C1 segment of cervical spinal cord (tissue), 14 donors: ENCODE measurements around the gene GPSM3.
A peak's percentile ranks its signal among the peaks of the same experiment; 100 is the strongest.
"Not testable (repeated sequence)": the region's sequence is repeated elsewhere in the genome, so short reads cannot be mapped to it uniquely, and the experiment has no call there.

Source experiments
- DNase-seq, 14 donors: peaks; one replicate each; lab custom pipeline; 2025; lab: John Stamatoyannopoulos, UW

The GPSM3 gene

GRCh38 chr6:32188381-32189068 lies 3.9 kb downstream of the GPSM3 start:
- no peak for DNase-seq

- DNase-seq, result not testable (repeated sequence)
These were observed 4.6 kb downstream of the GPSM3 start for GRCh38 chr6:32187725-32188380.

DNA sequence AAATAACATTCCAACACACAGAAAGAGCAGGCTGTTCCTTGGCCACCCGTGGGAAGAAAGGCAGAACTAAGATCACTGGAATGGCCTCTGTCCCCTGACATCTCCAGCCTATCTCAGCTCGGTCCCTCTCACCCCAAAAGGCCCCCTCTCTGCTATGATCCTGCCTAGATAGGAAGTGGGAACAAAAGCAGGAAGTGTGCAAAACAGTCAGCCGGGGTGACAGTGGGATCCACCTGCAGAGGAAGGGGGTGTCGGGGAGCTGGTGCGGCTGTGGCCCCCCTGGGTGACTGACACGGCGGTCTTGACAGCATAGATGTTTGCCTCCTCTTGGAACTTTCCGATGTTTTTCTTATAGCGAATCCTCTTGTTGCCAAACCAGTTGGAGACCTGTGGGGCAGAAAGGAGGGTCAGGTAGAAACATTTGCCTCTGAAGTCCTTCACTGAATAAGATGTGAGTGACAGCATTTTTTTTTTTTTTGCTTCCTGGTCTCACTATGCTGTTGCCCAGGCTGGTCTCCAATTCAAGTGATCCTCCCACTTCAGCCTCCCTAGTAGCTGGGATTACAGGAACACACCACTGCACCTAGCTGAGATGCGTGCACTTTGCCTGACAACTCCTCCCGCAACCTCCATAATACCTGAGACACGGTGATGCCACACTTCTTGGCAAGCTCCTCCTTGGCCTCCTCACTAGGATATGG lies 5.3 kb downstream of the GPSM3 start:
- no peak for DNase-seq

GRCh38 chr6:32186151-32186840 lies 6.1 kb downstream of the GPSM3 start:
- DNase-seq, result not testable (repeated sequence)

DNA sequence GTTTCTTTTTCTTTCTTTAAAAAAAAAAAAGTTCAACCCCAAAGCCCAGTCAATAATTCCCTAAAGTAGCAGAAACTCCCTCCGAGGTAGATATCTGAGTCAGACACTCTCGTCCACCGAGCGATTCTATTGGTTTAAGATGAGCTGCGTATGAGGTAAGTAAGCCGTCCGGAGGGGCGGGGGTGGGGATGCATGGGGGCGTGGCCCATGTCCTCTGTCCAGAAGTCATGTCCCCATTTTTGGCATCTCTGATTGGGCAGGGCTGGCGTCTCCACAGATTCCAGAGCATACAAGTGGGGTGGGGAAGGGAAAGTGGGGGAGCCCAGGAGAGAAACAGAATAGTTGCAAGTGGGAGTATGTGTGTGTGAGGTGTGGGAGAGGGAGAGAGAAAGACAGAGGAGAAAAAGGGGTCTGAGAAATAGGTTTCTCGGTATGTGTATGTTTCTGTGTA lies 6.7 kb downstream of the GPSM3 start:
- DNase-seq, result peak in 2 of 14 donors; percentile 13 to 35

GRCh38 chr6:32184084-32184640 lies 8.3 kb downstream of the GPSM3 start, which contains the start of gene AGER:
Gene AGER, minus strand, starts transcription at chr6:32184253. Its CDS starts 31 bp downstream, at chr6:32184222.
- no peak for DNase-seq

GRCh38 chr6:32183483-32184083 lies 8.9 kb downstream of the GPSM3 start:
- DNase-seq, result no peak

DNA sequence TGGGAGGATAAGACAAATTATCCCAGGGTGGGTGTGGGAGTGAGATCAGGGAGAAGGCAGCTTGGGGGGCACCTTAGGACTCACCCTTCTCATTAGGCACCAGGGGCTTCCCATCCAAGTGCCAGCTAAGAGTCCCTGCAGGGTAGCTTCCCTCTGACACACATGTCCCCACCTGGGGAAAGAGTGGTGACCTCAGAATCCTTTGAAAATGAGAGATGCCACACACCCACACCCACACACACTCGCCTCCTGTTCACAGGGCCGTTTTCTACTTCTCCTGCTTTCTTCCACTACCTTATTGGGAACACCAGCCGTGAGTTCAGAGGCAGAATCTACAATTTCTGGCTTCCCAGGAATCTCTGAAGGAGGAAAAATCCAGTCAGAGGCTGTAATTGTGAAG lies 9.4 kb downstream of the GPSM3 start:
- DNase-seq, result no peak

DNA sequence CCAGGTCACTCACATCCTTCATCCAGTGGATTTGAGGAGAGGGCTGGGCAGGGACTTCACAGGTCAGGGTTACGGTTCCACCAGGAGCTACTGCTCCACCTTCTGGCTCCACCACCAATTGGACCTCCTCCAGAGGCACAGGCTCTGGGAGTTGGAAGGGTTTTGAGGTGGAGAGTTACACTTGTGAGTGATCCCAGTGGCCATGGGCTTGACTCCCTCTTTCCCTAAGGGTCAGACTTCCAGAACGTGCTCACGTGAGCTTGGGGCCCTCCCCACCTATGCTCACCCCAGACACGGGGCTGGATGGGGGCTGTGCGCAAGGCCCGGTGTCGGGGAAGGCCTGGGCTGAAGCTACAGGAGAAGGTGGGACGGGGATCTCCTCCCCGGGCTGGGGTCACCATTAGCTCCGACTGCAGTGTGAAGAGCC lies 9.9 kb downstream of the GPSM3 start:
- DNase-seq, result no peak

DNA sequence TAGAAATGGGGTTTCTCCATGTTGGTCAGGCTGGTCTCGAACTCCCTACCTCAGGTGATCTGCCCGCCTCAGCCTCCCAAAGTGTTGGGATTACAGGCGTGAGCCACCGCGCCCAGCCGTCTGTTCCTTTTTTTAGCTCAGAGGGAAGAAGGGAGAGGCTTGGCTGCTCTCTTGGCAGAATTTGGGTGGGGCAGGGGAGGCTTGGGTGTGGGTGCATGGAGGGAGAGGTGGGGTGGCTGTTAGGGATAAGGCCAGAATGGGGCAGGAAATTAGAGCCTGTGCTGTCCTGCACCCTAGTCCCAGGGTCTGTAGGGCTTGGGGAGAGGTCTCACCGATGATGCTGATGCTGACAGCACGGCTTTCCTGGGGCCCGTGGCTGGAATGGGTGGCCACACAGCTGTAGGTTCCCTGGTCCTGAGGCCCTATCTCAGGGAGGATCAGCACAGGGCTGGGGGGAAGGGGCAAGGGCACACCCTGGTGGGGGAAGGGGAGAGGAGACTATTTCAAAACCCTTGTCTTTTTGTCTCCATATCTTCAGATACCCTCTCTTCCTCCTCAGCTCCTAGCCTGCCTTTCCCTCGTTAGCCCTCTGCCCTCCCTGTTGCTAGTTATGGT lies 10.4 kb downstream of the GPSM3 start:
- DNase-seq, result no peak

- DNase-seq, result no peak
These were observed 11.2 kb downstream of the GPSM3 start for GRCh38 chr6:32181148-32181702.

- DNase-seq, result no peak
These were observed 12.6 kb downstream of the GPSM3 start for GRCh38 chr6:32179766-32180405.

- no peak for DNase-seq
These were observed 13.6 kb downstream of the GPSM3 start for GRCh38 chr6:32178547-32179440.

DNA sequence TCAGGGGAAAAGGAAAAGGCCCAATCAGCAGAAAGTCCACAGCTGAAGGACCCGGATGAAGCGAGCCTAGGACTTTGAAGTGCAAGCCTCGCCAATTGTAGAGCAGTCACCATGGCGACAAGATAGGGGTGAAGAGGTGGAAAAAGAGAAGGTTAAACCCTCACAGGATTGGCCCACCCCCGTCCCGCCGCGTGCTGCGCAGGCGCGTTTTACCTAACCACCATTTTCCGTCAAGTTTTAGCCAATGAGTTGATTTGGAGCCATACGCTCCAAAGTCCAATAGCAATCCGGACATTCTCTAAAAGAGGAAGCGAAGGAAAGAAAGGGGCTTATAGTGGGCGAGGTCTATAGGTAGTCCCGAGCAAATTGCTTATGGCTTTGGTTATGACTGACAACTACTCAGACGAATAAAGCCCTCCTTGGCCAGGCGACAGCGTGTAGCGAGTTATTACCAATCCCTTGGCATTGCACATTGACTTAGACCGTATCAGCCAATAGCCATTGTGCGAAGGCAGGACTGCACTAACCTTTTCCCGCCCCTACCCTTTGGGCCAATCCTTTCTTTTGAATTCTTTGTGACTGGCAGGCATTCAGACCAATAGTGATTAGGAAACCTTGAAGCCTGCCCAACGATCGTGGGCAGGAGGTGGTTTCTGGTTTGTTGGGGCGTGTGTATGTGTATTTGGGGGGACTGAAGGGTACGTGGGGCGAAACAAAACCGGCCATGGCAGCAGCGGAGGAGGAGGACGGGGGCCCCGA lies 14.5 kb downstream of the GPSM3 start, which contains the start of gene RNF5:
RNF5 (plus strand) TSS at position 618 of the 759 bp plus-strand sequence; CDS start at position 725, 107 bp downstream.
- DNase-seq, result peak; percentile 70 to 100 (median 98)

DNA sequence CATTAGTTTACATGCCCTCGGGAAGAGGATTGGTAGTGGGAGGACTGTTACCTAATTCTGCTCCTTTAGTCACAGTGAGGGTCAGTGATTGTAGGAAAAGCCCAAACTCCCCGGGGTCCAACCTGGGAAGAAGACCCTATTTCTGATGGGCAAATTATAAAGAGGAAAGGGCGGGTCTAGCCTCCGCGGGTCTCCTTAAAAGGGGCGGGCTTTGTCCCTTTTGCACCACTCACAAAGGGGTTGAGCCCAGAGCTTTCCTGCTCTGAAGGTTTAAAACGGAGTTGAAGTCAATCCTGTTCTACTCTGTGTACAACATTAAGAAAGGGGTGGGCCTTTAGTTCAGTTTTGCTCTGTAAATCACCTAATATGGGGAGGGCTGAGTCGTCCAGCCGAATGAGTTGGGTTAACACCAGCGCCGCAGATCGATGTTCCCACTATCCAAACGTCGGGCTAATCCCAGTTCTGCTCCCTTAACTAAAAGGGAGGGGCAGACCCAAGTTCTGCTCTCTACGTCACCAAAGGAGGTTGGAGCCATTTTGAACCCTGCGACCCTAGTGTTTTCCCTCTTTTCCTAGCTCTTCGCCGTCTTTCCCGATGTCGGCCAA lies 15.2 kb downstream of the GPSM3 start:
- peak in 3 of 14 donors; percentile 54 to 75 (median 65) for DNase-seq

DNA sequence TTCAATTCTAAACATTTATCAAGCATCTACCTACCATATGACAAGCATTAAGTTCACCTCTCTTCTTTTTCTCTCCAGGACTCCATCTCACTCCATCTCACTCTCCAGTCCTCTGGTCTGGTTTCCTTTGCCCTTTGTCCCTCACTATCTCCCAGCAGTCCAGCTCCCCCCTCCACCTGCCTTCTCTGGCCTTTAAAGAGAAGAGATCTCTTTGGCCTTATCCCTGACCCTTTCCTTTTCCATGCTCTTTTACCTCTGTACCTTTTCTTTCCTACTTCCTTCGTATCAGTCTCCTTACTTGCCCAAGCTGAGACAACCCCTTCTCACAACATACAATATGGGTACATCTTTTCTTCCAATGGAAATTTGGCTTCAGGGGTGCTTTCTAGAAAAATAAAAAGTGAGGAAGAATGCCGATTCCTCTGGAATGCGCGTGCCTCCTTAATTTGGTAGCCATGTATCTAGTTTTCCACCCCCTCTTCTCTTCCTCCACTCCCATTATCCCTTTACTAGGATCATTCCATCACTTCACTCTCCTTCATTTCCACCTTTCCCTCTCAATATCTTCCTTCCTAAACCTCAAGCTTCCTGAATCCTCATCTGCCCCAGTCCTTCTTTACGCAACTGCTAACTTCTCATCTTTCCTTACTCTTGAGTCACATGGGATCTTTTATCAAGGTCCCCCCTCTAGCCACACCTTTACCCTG lies 15.8 kb downstream of the GPSM3 start:
- DNase-seq, result no peak
